ENCODE data around the gene PFKFB3.

Gene PFKFB3

GRCh38 chr10:6300784-6301460 lies 98.2 kb downstream of the PFKFB3 start:
- no peak for DNase-seq (ENCODE audit: low spot score)

GRCh38 chr10:6301488-6302075 lies 98.8 kb downstream of the PFKFB3 start:
- no peak for DNase-seq (ENCODE audit: low spot score)
